Activated naive CD4-positive, alpha-beta T cell treated with anti-CD3 and anti-CD28 coated beads, Interleukin-2, amount 10 ng/mL, durations not matched to agents 7 days and 5 days (primary cell): ENCODE results near the gene KDM7A.
"Not testable (repeated sequence)": the region's sequence is repeated elsewhere in the genome, so short reads cannot be mapped to it uniquely, and the experiment has no call there.

Experiments used
- CTCF ChIA-PET: fragments of 350-600 bp; sonication (Branson Sonifier 250); formaldehyde crosslinking; loops from one replicate; lab custom pipeline; 2021; ENCODE audit warnings: antibody characterized with exemption; lab: Charles Lee
- DNase-seq: peaks from one replicate; pipeline ENCODE4 v3.0.0-alpha.2; 2020
- H3K27ac Mint-ChIP-seq: one replicate; pipeline ENCODE4 v1.8.0; 2021; ENCODE audit warnings: mild to moderate bottlenecking, moderate library complexity, mixed read lengths
- H3K27me3 Mint-ChIP-seq: one replicate; pipeline ENCODE4 v1.8.0; 2021; ENCODE audit warnings: mild to moderate bottlenecking, mixed read lengths
- H3K36me3 Mint-ChIP-seq: one replicate; pipeline ENCODE4 v1.8.0; 2021; ENCODE audit warnings: mixed read lengths
- H3K4me1 Mint-ChIP-seq: one replicate; pipeline ENCODE4 v1.8.0; 2021; ENCODE audit warnings: mixed read lengths
- H3K4me3 Mint-ChIP-seq: one replicate; pipeline ENCODE4 v1.8.0; 2021; ENCODE audit warnings: mild to moderate bottlenecking, moderate library complexity, mixed read lengths
- H3K9me3 Mint-ChIP-seq: one replicate; pipeline ENCODE4 v1.8.0; 2021; ENCODE audit warnings: mixed read lengths

Gene KDM7A

GRCh38 chr7:140211698-140212097 lies 34.9 kb upstream of the KDM7A start:
- Mint-ChIP-seq H3K4me3 (no peak overlapping the region), H3K4me1 (peaks cover 80% of the 10 kb centered on the region), H3K9me3 (peaks cover 9% of the 10 kb centered on the region), H3K36me3 (peaks cover 11% of the 10 kb centered on the region), H3K27me3 (no peaks in the 10 kb centered on the region), H3K27ac (peak overlapping the region; percentile 92)
- no peak for DNase-seq
- CTCF ChIA-PET = interaction anchor here (1.0 to 1.4 kb wide), 4 partner anchors 14 to 93 kb away, joined by 3 to 5 read pairs (median 4); partner anchors contain the start of gene KDM7A

GRCh38 chr7:140209866-140210609 lies 33.3 kb upstream of the KDM7A start:
- DNase-seq = peak; percentile 81
- Mint-ChIP-seq H3K4me1 (peaks cover 83% of the 10 kb centered on the region), H3K27ac (peak overlapping the region; percentile 94), H3K4me3 (peak overlapping the region; percentile 46), H3K36me3 (peaks cover 5% of the 10 kb centered on the region), H3K9me3 (peaks cover 2% of the 10 kb centered on the region), H3K27me3 (no peaks in the 10 kb centered on the region)
- CTCF ChIA-PET = interaction anchor here (1.3 kb wide), 1 partner anchor 33 kb away, joined by 4 read pairs; the partner anchor contains the start of gene KDM7A

GRCh38 chr7:140206616-140207389 lies 30.0 kb upstream of the KDM7A start:
- Mint-ChIP-seq H3K27me3 (peaks cover under 1% of the 10 kb centered on the region), H3K4me1 (peaks cover 56% of the 10 kb centered on the region), H3K9me3 (peaks cover 11% of the 10 kb centered on the region), H3K4me3 (peak overlapping the region; percentile 6), H3K36me3 (peaks cover 4% of the 10 kb centered on the region), H3K27ac (peak overlapping the region; percentile 59)
- no peak for DNase-seq
- CTCF ChIA-PET = no interaction called here

- Mint-ChIP-seq H3K36me3 (peaks cover 4% of the 10 kb centered on the region), H3K4me1 (peaks cover 48% of the 10 kb centered on the region), H3K9me3 (peaks cover 11% of the 10 kb centered on the region), H3K27ac (no peak overlapping the region), H3K27me3 (peaks cover 3% of the 10 kb centered on the region), H3K4me3 (no peak overlapping the region)
- CTCF ChIA-PET = no interaction called here
- no peak for DNase-seq
Observed at GRCh38 chr7:140205600-140205999, 28.8 kb upstream of the KDM7A start.

GRCh38 chr7:140203556-140203955 lies 26.8 kb upstream of the KDM7A start:
- no peak for DNase-seq
- H3K36me3 Mint-ChIP-seq = peaks cover 4% of the 10 kb centered on the region
- H3K27ac Mint-ChIP-seq = no peak overlapping the region
- H3K9me3 Mint-ChIP-seq = peaks cover 11% of the 10 kb centered on the region
- CTCF ChIA-PET = interaction anchor here (0.7 kb wide), 1 partner anchor 61 kb away, joined by 3 read pairs; no protein-coding TSS in a partner anchor
- no peak overlapping the region for H3K4me3 Mint-ChIP-seq
- peaks cover 5% of the 10 kb centered on the region for H3K27me3 Mint-ChIP-seq
- H3K4me1 Mint-ChIP-seq = peaks cover 28% of the 10 kb centered on the region

- H3K27me3 Mint-ChIP-seq, DNase-seq, CTCF ChIA-PET, H3K36me3 Mint-ChIP-seq, H3K4me3 Mint-ChIP-seq, H3K27ac Mint-ChIP-seq: not testable (repeated sequence)
- peaks cover 11% of the 10 kb centered on the region for H3K9me3 Mint-ChIP-seq
- H3K4me1 Mint-ChIP-seq = peaks cover 25% of the 10 kb centered on the region
Observed at GRCh38 chr7:140202942-140203341, 26.2 kb upstream of the KDM7A start.

- Mint-ChIP-seq H3K4me3 (no peak overlapping the region), H3K36me3 (peaks cover 4% of the 10 kb centered on the region), H3K4me1 (peaks cover 13% of the 10 kb centered on the region), H3K27ac (no peak overlapping the region), H3K27me3 (peaks cover 8% of the 10 kb centered on the region), H3K9me3 (peaks cover 13% of the 10 kb centered on the region)
- CTCF ChIA-PET = no interaction called here
- no peak for DNase-seq
Observed at GRCh38 chr7:140201393-140201792, 24.6 kb upstream of the KDM7A start.

GRCh38 chr7:140200061-140200989 lies 23.5 kb upstream of the KDM7A start:
- Mint-ChIP-seq H3K4me1 (peaks cover 13% of the 10 kb centered on the region), H3K27ac (no peak overlapping the region), H3K9me3 (peaks cover 18% of the 10 kb centered on the region), H3K4me3 (no peak overlapping the region), H3K36me3 (peaks cover 4% of the 10 kb centered on the region), H3K27me3 (peaks cover 8% of the 10 kb centered on the region)
- no peak for DNase-seq
- CTCF ChIA-PET = no interaction called here

- H3K27ac Mint-ChIP-seq = no peak overlapping the region
- peaks cover 8% of the 10 kb centered on the region for H3K27me3 Mint-ChIP-seq
- H3K9me3 Mint-ChIP-seq = peaks cover 8% of the 10 kb centered on the region
- H3K4me1 Mint-ChIP-seq = peaks cover 13% of the 10 kb centered on the region
- no peak for DNase-seq
- H3K4me3 Mint-ChIP-seq = no peak overlapping the region
- CTCF ChIA-PET = no interaction called here
- no peaks in the 10 kb centered on the region for H3K36me3 Mint-ChIP-seq
Observed at GRCh38 chr7:140197938-140198337, 21.2 kb upstream of the KDM7A start.

- CTCF ChIA-PET = no interaction called here
- H3K9me3 Mint-ChIP-seq = peaks cover 7% of the 10 kb centered on the region
- H3K4me3 Mint-ChIP-seq = no peak overlapping the region
- peak overlapping the region; percentile 33 for H3K27ac Mint-ChIP-seq
- no peaks in the 10 kb centered on the region for H3K36me3 Mint-ChIP-seq
- peaks cover 11% of the 10 kb centered on the region for H3K27me3 Mint-ChIP-seq
- no peak for DNase-seq
- H3K4me1 Mint-ChIP-seq = peaks cover 13% of the 10 kb centered on the region
Observed at GRCh38 chr7:140197218-140197890, 20.6 kb upstream of the KDM7A start.

GRCh38 chr7:140196361-140197217 lies 19.8 kb upstream of the KDM7A start:
- no peak for DNase-seq
- CTCF ChIA-PET = no interaction called here
- H3K4me3 Mint-ChIP-seq = no peak overlapping the region
- peaks cover 7% of the 10 kb centered on the region for H3K9me3 Mint-ChIP-seq
- H3K27ac Mint-ChIP-seq = no peak overlapping the region
- H3K4me1 Mint-ChIP-seq = peaks cover 13% of the 10 kb centered on the region
- no peaks in the 10 kb centered on the region for H3K36me3 Mint-ChIP-seq
- H3K27me3 Mint-ChIP-seq = peaks cover 16% of the 10 kb centered on the region

- Mint-ChIP-seq H3K4me3 (no peak overlapping the region), H3K27ac (peak overlapping the region; percentile 12)
- no peak for DNase-seq
Observed at GRCh38 chr7:140195859-140196258, 19.1 kb upstream of the KDM7A start.

More at GRCh38 chr7:140195859-140196258, 19.1 kb upstream of the KDM7A start:
- CTCF ChIA-PET = no interaction called here
- peaks cover 7% of the 10 kb centered on the region for H3K9me3 Mint-ChIP-seq
- H3K36me3 Mint-ChIP-seq = no peaks in the 10 kb centered on the region
- H3K4me1 Mint-ChIP-seq = peaks cover 13% of the 10 kb centered on the region
- H3K27me3 Mint-ChIP-seq = peaks cover 16% of the 10 kb centered on the region
